WTC11 (cell line): ENCODE data around the gene SNRNP200. TPM values are rescaled to one million over a fixed set of nuclear protein-coding genes. Genes with fewer than 3 reads are reported as not detected.

Experiments used
- ATAC-seq: fragments of 200-7000 bp; cut with Tn5 transposase; 2 replicates; pipeline ENCODE4 v1.10.0; 2021; ENCODE audit warnings: mild to moderate bottlenecking, moderate library complexity
- CTCF ChIA-PET: fragments of 300-600 bp; sonication (Branson Sonifier 250); formaldehyde crosslinking; loops from one replicate; lab custom pipeline; 2021; ENCODE audit warnings: antibody characterized with exemption; lab: Charles Lee
- POLR2A ChIA-PET: fragments of 350-600 bp; sonication (Branson Sonifier 250); formaldehyde crosslinking; loops from one replicate; lab custom pipeline; 2021; ENCODE audit warnings: antibody characterized with exemption; lab: Charles Lee
- DNase-seq: peaks from one replicate; pipeline ENCODE4 v3.0.0; 2021; ENCODE audit warnings: low spot score
- H3K27ac Mint-ChIP-seq: 2 replicates; pipeline ENCODE4 v1.8.0; 2021; ENCODE audit warnings: mixed read lengths
- H3K27me3 Mint-ChIP-seq: 2 replicates; pipeline ENCODE4 v1.8.0; 2021; ENCODE audit warnings: low read depth, mild to moderate bottlenecking, moderate library complexity, mixed read lengths
- H3K36me3 Mint-ChIP-seq: 2 replicates; pipeline ENCODE4 v1.8.0; 2021; ENCODE audit warnings: mixed read lengths
- H3K4me1 Mint-ChIP-seq: 2 replicates; pipeline ENCODE4 v1.8.0; 2022; ENCODE audit warnings: mixed read lengths
- H3K4me3 Mint-ChIP-seq: 2 replicates; pipeline ENCODE4 v1.8.0; 2021; ENCODE audit warnings: mild to moderate bottlenecking, moderate library complexity, mixed read lengths
- H3K9me3 Mint-ChIP-seq: 2 replicates; pipeline ENCODE4 v1.8.0; 2021; ENCODE audit warnings: mixed read lengths
- CREB1 ChIP-seq: sonication (generic); formaldehyde crosslinking; IDR thresholded peaks from 2 replicates; pipeline ENCODE4 v1.8.0; 2023; ENCODE audit warnings: mild to moderate bottlenecking, missing genetic modification reagents
- ELF4 ChIP-seq: sonication (generic); formaldehyde crosslinking; IDR thresholded peaks from 2 replicates; pipeline ENCODE4 v1.8.1; 2022; ENCODE audit warnings: low read depth, mild to moderate bottlenecking, moderate library complexity, missing genetic modification reagents
- FOXK1 ChIP-seq: sonication (generic); formaldehyde crosslinking; IDR thresholded peaks from 2 replicates; pipeline ENCODE4 v1.8.0; 2022; ENCODE audit warnings: mild to moderate bottlenecking, moderate library complexity, missing genetic modification reagents
- FOXP1 ChIP-seq: sonication (generic); formaldehyde crosslinking; IDR thresholded peaks from 2 replicates; pipeline ENCODE4 v1.8.0; 2022; ENCODE audit warnings: missing genetic modification reagents, mild to moderate bottlenecking, moderate library complexity, borderline replicate concordance
- GABPB1 ChIP-seq: sonication (generic); formaldehyde crosslinking; IDR thresholded peaks from 2 replicates; pipeline ENCODE4 v1.8.1; 2023; ENCODE audit warnings: mild to moderate bottlenecking, missing genetic modification reagents
- GTF2I ChIP-seq: fragments of 250-450 bp; sonication (Bioruptor Pico); conservative IDR thresholded peaks from 2 replicates; pipeline ENCODE4 v1.4.0; 2021; ENCODE audit warnings: mild to moderate bottlenecking
- IRF2 ChIP-seq: sonication (generic); formaldehyde crosslinking; IDR thresholded peaks from 2 replicates; pipeline ENCODE4 v1.8.0; 2022; ENCODE audit warnings: low read depth, missing genetic modification reagents, borderline replicate concordance
- JAZF1 ChIP-seq: fragments of 250-450 bp; sonication (Bioruptor Pico); IDR thresholded peaks from 2 replicates; pipeline ENCODE4 v1.9.0; 2021; ENCODE audit warnings: moderate library complexity, mild to moderate bottlenecking, inconsistent platforms
- MYBL2 ChIP-seq: sonication (generic); formaldehyde crosslinking; IDR thresholded peaks from 2 replicates; pipeline ENCODE4 v1.8.1; 2023; ENCODE audit warnings: mild to moderate bottlenecking, moderate library complexity, missing genetic modification reagents
- SMAD3 ChIP-seq: sonication (generic); formaldehyde crosslinking; IDR thresholded peaks from 2 replicates; pipeline ENCODE4 v1.8.0; 2022; ENCODE audit warnings: missing genetic modification reagents, mild to moderate bottlenecking, borderline replicate concordance
- SMAD4 ChIP-seq: sonication (generic); formaldehyde crosslinking; IDR thresholded peaks from 2 replicates; pipeline ENCODE4 v1.8.0; 2022; ENCODE audit warnings: mild to moderate bottlenecking, missing genetic modification reagents
- STAT6 ChIP-seq: sonication (generic); formaldehyde crosslinking; conservative IDR thresholded peaks from 2 replicates; pipeline ENCODE4 v1.8.1; 2023; ENCODE audit warnings: mild to moderate bottlenecking, low read depth, missing genetic modification reagents, moderate library complexity
- TEAD1 ChIP-seq: sonication (generic); formaldehyde crosslinking; IDR thresholded peaks from 2 replicates; pipeline ENCODE4 v1.8.0; 2022; ENCODE audit warnings: mild to moderate bottlenecking, missing genetic modification reagents
- USF2 ChIP-seq: sonication (generic); formaldehyde crosslinking; IDR thresholded peaks from 2 replicates; pipeline ENCODE4 v1.8.1; 2023; ENCODE audit warnings: mild to moderate bottlenecking, missing genetic modification reagents, moderate library complexity
- ZNF317 ChIP-seq: sonication (generic); formaldehyde crosslinking; IDR thresholded peaks from 2 replicates; pipeline ENCODE4 v1.8.1; 2023; ENCODE audit warnings: low read depth, mild to moderate bottlenecking, moderate library complexity, missing genetic modification reagents, borderline replicate concordance
- ZNF396 ChIP-seq: fragments of 250-450 bp; sonication (Bioruptor Pico); IDR thresholded peaks from 2 replicates; pipeline ENCODE4 v1.8.0; 2021; ENCODE audit warnings: mild to moderate bottlenecking, moderate library complexity, borderline replicate concordance
- ZNF416 ChIP-seq: fragments of 250-450 bp; sonication (Bioruptor Pico); IDR thresholded peaks from 2 replicates; pipeline ENCODE4 v1.9.0; 2021; ENCODE audit warnings: mild to moderate bottlenecking, inconsistent platforms
- total RNA-seq: library from RNA; stranded (reverse); gene quantifications from 3 replicates; pipeline ENCODE4 v1.2.3, GENCODE V29; 2021
- TF ChIP-seq, protein P1 (sequence below): sonication (generic); formaldehyde crosslinking; IDR thresholded peaks from 2 replicates; pipeline ENCODE4 v1.8.0; 2022; ENCODE audit warnings: mild to moderate bottlenecking, missing genetic modification reagents
- TF ChIP-seq, protein P2 (sequence below): sonication (generic); formaldehyde crosslinking; IDR thresholded peaks from 2 replicates; pipeline ENCODE4 v1.8.0; 2022; ENCODE audit warnings: mild to moderate bottlenecking, missing genetic modification reagents

Gene SNRNP200
- total RNA-seq, 1 experiment from 2014 or later, result 226 TPM

DNA sequence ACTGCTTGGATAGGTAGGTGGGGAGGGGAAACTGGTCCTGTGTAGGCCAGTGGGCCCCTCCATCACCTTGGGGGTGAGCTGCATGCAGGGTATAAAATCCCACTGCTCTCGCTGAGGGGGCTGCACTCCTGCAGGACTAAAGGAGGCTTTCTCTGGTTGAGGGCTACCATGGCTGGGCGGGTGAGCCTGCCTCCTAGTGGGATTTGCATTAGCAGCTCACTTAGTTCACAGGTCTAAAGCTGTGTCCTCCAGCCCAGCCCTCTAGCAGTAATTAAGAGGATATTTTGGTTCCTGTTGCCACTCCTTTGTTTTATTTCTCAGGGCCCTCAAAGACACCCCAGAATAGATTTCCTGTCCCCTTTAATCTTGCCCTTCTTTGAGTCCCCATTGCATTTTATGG lies 64.1 kb downstream of the SNRNP200 start (continued):
- TF ChIP-seq STAT6 (no peak), TEAD1 (CRISPR knock-in tag) (no peak), SMAD3 (CRISPR knock-in tag) (no peak), GTF2I (CRISPR knock-in tag) (no peak), ELF4 (CRISPR knock-in tag) (no peak), JAZF1 (CRISPR knock-in tag) (no peak), FOXP1 (no peak)

DNA sequence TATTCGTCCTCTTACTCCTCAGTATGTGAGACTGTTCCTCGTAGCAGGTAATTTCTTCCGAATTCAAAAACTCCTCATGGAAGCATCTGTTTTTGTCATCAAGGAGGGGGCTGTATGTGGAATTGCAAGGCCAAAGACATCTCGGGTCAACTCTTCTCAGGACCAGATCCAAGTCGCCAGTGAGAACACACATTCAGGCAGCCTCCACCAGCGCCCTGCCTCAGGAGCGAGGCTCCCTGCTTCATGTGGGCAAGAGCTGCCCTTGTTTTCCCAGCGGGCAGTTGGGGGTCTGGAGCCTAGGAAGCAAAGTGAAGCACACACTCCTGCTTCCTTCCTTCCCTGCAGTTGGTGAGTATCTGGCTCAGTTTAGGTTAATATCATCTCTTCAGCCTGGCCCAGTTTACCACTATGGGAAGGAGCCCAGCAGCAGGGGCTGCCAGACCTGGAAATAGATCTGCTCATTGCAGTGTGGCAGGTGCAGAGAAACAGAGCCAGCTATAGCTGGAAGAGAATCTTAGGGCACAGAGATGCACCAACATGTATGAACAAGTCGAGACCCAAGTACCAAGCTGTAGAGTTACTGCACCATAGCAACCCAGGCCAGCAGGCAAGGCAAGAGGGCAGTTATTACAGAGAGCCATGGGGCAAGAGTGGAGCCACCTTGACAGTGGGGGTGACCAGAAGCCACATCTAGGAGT lies 64.9 kb downstream of the SNRNP200 start:
- peaks cover 8% of the 10 kb centered on the region for H3K4me1 Mint-ChIP-seq
- DNase-seq (no peak), ATAC-seq (no peak)
- H3K27ac Mint-ChIP-seq, result no peak overlapping the region
- no peaks in the 10 kb centered on the region for H3K27me3 Mint-ChIP-seq
- H3K36me3 Mint-ChIP-seq, result no peaks in the 10 kb centered on the region
- POLR2A ChIA-PET, result interaction anchor here (1.2 to 1.4 kb wide), 2 partner anchors 31 to 32 kb away, joined by 3 to 7 read pairs; partner anchors contain the start of gene STARD7
- CTCF ChIA-PET, result interaction anchor here (0.6 to 2.8 kb wide), 7 partner anchors 13 to 298 kb away, joined by 3 to 13 read pairs (median 4); partner anchors contain the start of gene ASTL
- H3K4me3 Mint-ChIP-seq, result no peak overlapping the region
- H3K9me3 Mint-ChIP-seq, result no peaks in the 10 kb centered on the region
- TF ChIP-seq CREB1 (CRISPR knock-in tag) (no peak), STAT6 (no peak), IRF2 (CRISPR knock-in tag) (no peak), FOXK1 (CRISPR knock-in tag) (no peak), ZNF317 (CRISPR knock-in tag) (no peak), GABPB1 (no peak)
- TF ChIP-seq, protein P1, sequence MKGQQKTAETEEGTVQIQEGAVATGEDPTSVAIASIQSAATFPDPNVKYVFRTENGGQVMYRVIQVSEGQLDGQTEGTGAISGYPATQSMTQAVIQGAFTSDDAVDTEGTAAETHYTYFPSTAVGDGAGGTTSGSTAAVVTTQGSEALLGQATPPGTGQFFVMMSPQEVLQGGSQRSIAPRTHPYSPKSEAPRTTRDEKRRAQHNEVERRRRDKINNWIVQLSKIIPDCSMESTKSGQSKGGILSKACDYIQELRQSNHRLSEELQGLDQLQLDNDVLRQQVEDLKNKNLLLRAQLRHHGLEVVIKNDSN (CRISPR knock-in tag), result no peak
- TF ChIP-seq, protein P2, sequence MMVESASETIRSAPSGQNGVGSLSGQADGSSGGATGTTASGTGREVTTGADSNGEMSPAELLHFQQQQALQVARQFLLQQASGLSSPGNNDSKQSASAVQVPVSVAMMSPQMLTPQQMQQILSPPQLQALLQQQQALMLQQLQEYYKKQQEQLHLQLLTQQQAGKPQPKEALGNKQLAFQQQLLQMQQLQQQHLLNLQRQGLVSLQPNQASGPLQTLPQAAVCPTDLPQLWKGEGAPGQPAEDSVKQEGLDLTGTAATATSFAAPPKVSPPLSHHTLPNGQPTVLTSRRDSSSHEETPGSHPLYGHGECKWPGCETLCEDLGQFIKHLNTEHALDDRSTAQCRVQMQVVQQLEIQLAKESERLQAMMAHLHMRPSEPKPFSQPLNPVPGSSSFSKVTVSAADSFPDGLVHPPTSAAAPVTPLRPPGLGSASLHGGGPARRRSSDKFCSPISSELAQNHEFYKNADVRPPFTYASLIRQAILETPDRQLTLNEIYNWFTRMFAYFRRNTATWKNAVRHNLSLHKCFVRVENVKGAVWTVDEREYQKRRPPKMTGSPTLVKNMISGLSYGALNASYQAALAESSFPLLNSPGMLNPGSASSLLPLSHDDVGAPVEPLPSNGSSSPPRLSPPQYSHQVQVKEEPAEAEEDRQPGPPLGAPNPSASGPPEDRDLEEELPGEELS (CRISPR knock-in tag), result no peak

DNA sequence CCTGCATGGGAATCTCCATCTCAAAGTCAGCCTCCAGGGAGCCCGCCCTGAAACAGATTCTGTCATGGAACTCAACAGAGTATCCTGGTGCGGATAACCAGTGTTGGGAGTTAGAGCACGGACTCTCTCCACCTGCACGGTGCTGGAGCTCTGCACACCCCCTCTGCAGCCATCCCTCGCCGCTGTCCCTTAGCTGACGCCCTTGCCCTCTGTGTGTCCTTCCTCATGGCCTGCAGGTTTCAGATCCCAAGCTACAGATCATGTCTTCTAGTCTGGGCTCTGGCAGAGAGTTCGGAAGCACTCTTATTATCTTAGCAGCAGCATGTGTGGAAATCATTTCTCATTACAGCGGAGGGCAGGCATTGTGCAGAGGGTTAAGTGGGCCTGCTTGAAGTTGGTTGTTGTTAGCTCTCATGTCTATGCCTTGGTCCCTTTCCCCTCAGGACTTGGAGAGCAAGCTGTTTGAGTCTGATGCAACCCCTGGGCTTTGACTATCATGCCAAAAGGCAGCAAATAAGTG lies 65.5 kb downstream of the SNRNP200 start:
- ChIA-PET CTCF (interaction anchor here (1.3 to 2.8 kb wide), 2 partner anchors 21 to 101 kb away, joined by 6 to 13 read pairs; partner anchors contain the start of gene ASTL), POLR2A (interaction anchor here (1.2 kb wide), 1 partner anchor 31 kb away, joined by 3 read pairs; the partner anchor contains the start of gene STARD7)
- H3K27ac Mint-ChIP-seq, result no peak overlapping the region
- no peak for DNase-seq
- no peak overlapping the region for H3K4me3 Mint-ChIP-seq
- H3K9me3 Mint-ChIP-seq, result no peaks in the 10 kb centered on the region
- H3K4me1 Mint-ChIP-seq, result peaks cover 8% of the 10 kb centered on the region
- no peaks in the 10 kb centered on the region for H3K27me3 Mint-ChIP-seq
- ATAC-seq, result no peak
- H3K36me3 Mint-ChIP-seq, result no peaks in the 10 kb centered on the region
- TF ChIP-seq GABPB1 (no peak), ZNF317 (CRISPR knock-in tag) (no peak), GTF2I (CRISPR knock-in tag) (no peak), ZNF416 (no peak), MYBL2 (CRISPR knock-in tag) (no peak), USF2 (no peak), ZNF396 (CRISPR knock-in tag) (no peak), SMAD4 (CRISPR knock-in tag) (no peak)
- TF ChIP-seq, protein P1 (CRISPR knock-in tag), result no peak
